ENCODE data around the gene TREH. TPM values are rescaled to one million over a fixed set of nuclear protein-coding genes. Genes with fewer than 3 reads are reported as not detected.
"Not testable (repeated sequence)": the region's sequence is repeated elsewhere in the genome, so short reads cannot be mapped to it uniquely, and the experiment has no call there.

Gene TREH
- total and polyA plus RNA-seq, 2 of the 8 experiments (the other 6 are each of a cell fraction or from before 2014, with no cell fraction given): 0.03 TPM; not detected in 1

DNA sequence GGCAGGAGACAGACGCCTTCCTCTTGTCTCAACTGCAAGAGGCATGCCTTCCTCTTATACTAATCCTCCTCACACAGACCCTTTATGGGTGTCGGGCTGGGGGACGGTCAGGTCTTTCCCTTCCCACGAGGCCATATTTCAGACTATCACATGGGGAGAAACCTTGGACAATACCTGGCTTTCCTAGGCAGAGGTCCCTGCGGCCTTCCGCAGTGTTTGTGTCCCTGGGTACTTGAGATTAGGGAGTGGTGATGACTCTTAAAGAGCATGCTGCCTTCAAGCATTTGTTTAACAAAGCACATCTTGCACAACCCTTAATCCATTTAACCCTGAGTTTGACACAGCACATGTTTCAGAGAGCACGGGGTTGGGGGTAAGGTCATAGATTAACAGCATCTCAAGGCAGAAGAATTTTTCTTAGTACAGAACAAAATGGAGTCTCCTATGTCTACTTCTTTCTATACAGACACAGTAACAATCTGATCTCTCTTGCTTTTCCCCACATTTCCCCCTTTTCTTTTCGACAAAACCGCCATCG is 42.1 kb upstream of the TREH start:
- H2BK120ac ChIP-seq (replicated peaks; ENCODE audit: low read depth, low read length); H2AK5ac ChIP-seq (ENCODE audit: low read depth, low read length); H3K23me2 ChIP-seq (ENCODE audit: low read depth, low read length); H3K27me3 ChIP-seq (replicated peaks in 1 of 4; ENCODE audit: control insufficient read depth in 3 of 4, extremely low read depth in 1 of 4, insufficient read depth in 3 of 4, low read length in 3 of 4); H3K23ac ChIP-seq (ENCODE audit: insufficient read length); H2BK15ac ChIP-seq (ENCODE audit: low read length); H3K14ac ChIP-seq (ENCODE audit: insufficient read length); H4K20me1 ChIP-seq (replicated peaks in 1 of 2; ENCODE audit: control insufficient read depth in 1 of 2, insufficient read depth in 2 of 2, low read length in 2 of 2); H2BK20ac ChIP-seq (ENCODE audit: low read length); H2AFZ ChIP-seq (ENCODE audit: low read length); H3K27ac ChIP-seq (ENCODE audit: low read depth, low read length); H3K4me1 ChIP-seq (replicated peaks in 1 of 4; ENCODE audit: control insufficient read depth in 3 of 4, insufficient read depth in 4 of 4, low read length in 3 of 4); H4K5ac ChIP-seq (ENCODE audit: insufficient read length, low read depth, low read length); H4K91ac ChIP-seq (replicated peaks; ENCODE audit: insufficient read length, low read length); H3K4me3 ChIP-seq (ENCODE audit: extremely low read depth in 1 of 4, insufficient read depth in 2 of 4, low read depth in 3 of 4, low read length in 4 of 4); H3K79me1 ChIP-seq (ENCODE audit: low read depth, low read length); H2BK12ac ChIP-seq (ENCODE audit: low read depth, low read length); H4K8ac ChIP-seq (ENCODE audit: extremely low read depth, insufficient read depth, low read length); H2BK5ac ChIP-seq (ENCODE audit: low read depth, low read length); H3K4me2 ChIP-seq (ENCODE audit: insufficient read depth in 1 of 2, low read depth in 2 of 2, low read length in 2 of 2); H3K4ac ChIP-seq (replicated peaks; ENCODE audit: insufficient read length, low read depth, low read length); H3K56ac ChIP-seq (replicated peaks; ENCODE audit: insufficient read length, low read depth, low read length); H3K18ac ChIP-seq (ENCODE audit: extremely low read depth, low read length); CTCF ChIA-PET (ENCODE audit: partially characterized antibody); H3K9me3 ChIP-seq (ENCODE audit: insufficient read depth in 2 of 2, low read depth in 1 of 2, low read length in 1 of 2); DNase-seq (ENCODE audit: low read depth in 1 of 2, low spot score in 2 of 2); FAIRE-seq; H3K9ac ChIP-seq (replicated peaks in 1 of 4; ENCODE audit: extremely low read depth in 1 of 4, low read depth in 3 of 4, low read length in 3 of 4): not testable (repeated sequence)
- H3K36me3 ChIP-seq (ENCODE audit: control insufficient read depth in 2 of 4, insufficient read depth in 4 of 4, low read length in 3 of 4): peaks cover 0 to 12% (median 0%) of the 10 kb centered on the region in 4 experiments; a peak in 1 of 8 replicates
- H3K79me2 ChIP-seq (ENCODE audit: control insufficient read depth in 1 of 2, insufficient read depth in 2 of 2, low read length in 2 of 2): peaks cover 0 to 49% of the 10 kb centered on the region in 2 experiments; a peak in 2 of 4 replicates
- 81% methylated on average over 4 of the region's 10 CpGs; no CpG with 5 or more reads in 1 of the 2 experiments for WGBS, 2 experiments (ENCODE audit: extremely low coverage in 1 of 2, insufficient coverage in 1 of 2, insufficient read length in 1 of 2, insufficient replicate concordance in 2 of 2, low coverage in 1 of 2, low lambda C conversion rate in 2 of 2, missing lambda C conversion rate in 1 of 2)
- POLR2A ChIA-PET (ENCODE audit: partially characterized antibody): interaction anchor here (0.9 to 1.1 kb wide), 2 partner anchors 11 to 74 kb away, joined by 3 read pairs; no protein-coding TSS in a partner anchor

DNA sequence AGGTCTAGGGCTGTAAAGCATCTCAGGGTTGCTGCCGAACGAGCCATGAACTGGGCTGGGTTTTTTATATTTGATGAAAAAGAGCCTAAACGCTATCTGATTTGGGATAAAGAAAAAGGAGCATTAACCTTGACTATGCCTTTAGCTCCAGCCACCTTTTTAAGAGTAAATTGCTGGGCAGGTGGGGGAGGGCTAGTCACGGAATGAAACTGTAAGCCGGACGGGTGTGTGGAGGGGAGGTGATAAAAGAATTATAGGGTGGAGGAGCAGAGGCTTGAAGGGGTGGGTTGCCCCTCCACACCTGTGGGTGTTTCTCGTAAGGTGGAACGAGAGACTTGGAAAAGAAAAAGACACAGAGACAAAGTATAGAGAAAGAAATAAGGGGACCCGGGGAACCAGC is 41.3 kb upstream of the TREH start:
- H3K27ac ChIP-seq (ENCODE audit: low read depth, low read length); H2BK20ac ChIP-seq (ENCODE audit: low read length); H2BK5ac ChIP-seq (ENCODE audit: low read depth, low read length); H3K79me1 ChIP-seq (ENCODE audit: low read depth, low read length); H2AFZ ChIP-seq (ENCODE audit: low read length); DNase-seq (ENCODE audit: low read depth in 1 of 2, low spot score in 2 of 2); H4K8ac ChIP-seq (ENCODE audit: extremely low read depth, insufficient read depth, low read length); H3K23ac ChIP-seq (ENCODE audit: insufficient read length); H3K56ac ChIP-seq (replicated peaks; ENCODE audit: insufficient read length, low read depth, low read length); H3K23me2 ChIP-seq (ENCODE audit: low read depth, low read length); H3K4ac ChIP-seq (replicated peaks; ENCODE audit: insufficient read length, low read depth, low read length); H3K27me3 ChIP-seq (replicated peaks in 1 of 4; ENCODE audit: control insufficient read depth in 3 of 4, extremely low read depth in 1 of 4, insufficient read depth in 3 of 4, low read length in 3 of 4); H4K20me1 ChIP-seq (replicated peaks in 1 of 2; ENCODE audit: control insufficient read depth in 1 of 2, insufficient read depth in 2 of 2, low read length in 2 of 2); H4K91ac ChIP-seq (replicated peaks; ENCODE audit: insufficient read length, low read length); H3K18ac ChIP-seq (ENCODE audit: extremely low read depth, low read length); H3K4me1 ChIP-seq (replicated peaks in 1 of 4; ENCODE audit: control insufficient read depth in 3 of 4, insufficient read depth in 4 of 4, low read length in 3 of 4); CTCF ChIA-PET (ENCODE audit: partially characterized antibody); H2BK15ac ChIP-seq (ENCODE audit: low read length); H2AK5ac ChIP-seq (ENCODE audit: low read depth, low read length); H2BK12ac ChIP-seq (ENCODE audit: low read depth, low read length); FAIRE-seq; H3K14ac ChIP-seq (ENCODE audit: insufficient read length); H3K9me3 ChIP-seq (ENCODE audit: insufficient read depth in 2 of 2, low read depth in 1 of 2, low read length in 1 of 2); H2BK120ac ChIP-seq (replicated peaks; ENCODE audit: low read depth, low read length): not testable (repeated sequence)
- Histone ChIP-seq H3K79me2 (ENCODE audit: control insufficient read depth in 1 of 2, insufficient read depth in 2 of 2, low read length in 2 of 2) (peaks cover 0 to 48% of the 10 kb centered on the region in 2 experiments; a peak in 2 of 4 replicates), H3K9ac (replicated peaks in 1 of 4; ENCODE audit: extremely low read depth in 1 of 4, low read depth in 3 of 4, low read length in 3 of 4) (peak overlapping the region in 2 of 4 experiments; percentile 30 to 48; a peak in 2 of 7 replicates), H3K36me3 (ENCODE audit: control insufficient read depth in 2 of 4, insufficient read depth in 4 of 4, low read length in 3 of 4) (peaks cover 0 to 15% (median 0%) of the 10 kb centered on the region in 4 experiments; a peak in 1 of 8 replicates), H3K4me3 (ENCODE audit: extremely low read depth in 1 of 4, insufficient read depth in 2 of 4, low read depth in 3 of 4, low read length in 4 of 4) (peak overlapping the region; percentile 32 to 62 (median 46); a peak in 6 of 8 replicates), H3K4me2 (ENCODE audit: insufficient read depth in 1 of 2, low read depth in 2 of 2, low read length in 2 of 2) (peak overlapping the region; percentile 71 to 83), H4K5ac (ENCODE audit: insufficient read length, low read depth, low read length) (peak overlapping the region; percentile 66)
- WGBS, 2 experiments (ENCODE audit: extremely low coverage in 1 of 2, insufficient coverage in 1 of 2, insufficient read length in 1 of 2, insufficient replicate concordance in 2 of 2, low coverage in 1 of 2, low lambda C conversion rate in 2 of 2, missing lambda C conversion rate in 1 of 2): 6% methylated on average over 6 of the region's 9 CpGs; no CpG with 5 or more reads in 1 of the 2 experiments
- POLR2A ChIA-PET (ENCODE audit: partially characterized antibody): interaction anchor here (0.6 to 1.4 kb wide), 3 partner anchors 13 to 286 kb away, joined by 3 to 5 read pairs (median 4); no protein-coding TSS in a partner anchor
